Iris pigment epithelial cell (primary cell): ENCODE data around the gene IPO4.
A peak's percentile ranks its signal among the peaks of the same experiment; 100 is the strongest.
"Not testable (repeated sequence)": the region's sequence is repeated elsewhere in the genome, so short reads cannot be mapped to it uniquely, and the experiment has no call there.

ENCODE experiments used
- DNase-seq: peaks from one replicate; pipeline ENCODE4 v3.0.0-alpha.2; 2011; ENCODE audit warnings: low read depth

Gene IPO4, protein sequence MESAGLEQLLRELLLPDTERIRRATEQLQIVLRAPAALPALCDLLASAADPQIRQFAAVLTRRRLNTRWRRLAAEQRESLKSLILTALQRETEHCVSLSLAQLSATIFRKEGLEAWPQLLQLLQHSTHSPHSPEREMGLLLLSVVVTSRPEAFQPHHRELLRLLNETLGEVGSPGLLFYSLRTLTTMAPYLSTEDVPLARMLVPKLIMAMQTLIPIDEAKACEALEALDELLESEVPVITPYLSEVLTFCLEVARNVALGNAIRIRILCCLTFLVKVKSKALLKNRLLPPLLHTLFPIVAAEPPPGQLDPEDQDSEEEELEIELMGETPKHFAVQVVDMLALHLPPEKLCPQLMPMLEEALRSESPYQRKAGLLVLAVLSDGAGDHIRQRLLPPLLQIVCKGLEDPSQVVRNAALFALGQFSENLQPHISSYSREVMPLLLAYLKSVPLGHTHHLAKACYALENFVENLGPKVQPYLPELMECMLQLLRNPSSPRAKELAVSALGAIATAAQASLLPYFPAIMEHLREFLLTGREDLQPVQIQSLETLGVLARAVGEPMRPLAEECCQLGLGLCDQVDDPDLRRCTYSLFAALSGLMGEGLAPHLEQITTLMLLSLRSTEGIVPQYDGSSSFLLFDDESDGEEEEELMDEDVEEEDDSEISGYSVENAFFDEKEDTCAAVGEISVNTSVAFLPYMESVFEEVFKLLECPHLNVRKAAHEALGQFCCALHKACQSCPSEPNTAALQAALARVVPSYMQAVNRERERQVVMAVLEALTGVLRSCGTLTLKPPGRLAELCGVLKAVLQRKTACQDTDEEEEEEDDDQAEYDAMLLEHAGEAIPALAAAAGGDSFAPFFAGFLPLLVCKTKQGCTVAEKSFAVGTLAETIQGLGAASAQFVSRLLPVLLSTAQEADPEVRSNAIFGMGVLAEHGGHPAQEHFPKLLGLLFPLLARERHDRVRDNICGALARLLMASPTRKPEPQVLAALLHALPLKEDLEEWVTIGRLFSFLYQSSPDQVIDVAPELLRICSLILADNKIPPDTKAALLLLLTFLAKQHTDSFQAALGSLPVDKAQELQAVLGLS

DNA sequence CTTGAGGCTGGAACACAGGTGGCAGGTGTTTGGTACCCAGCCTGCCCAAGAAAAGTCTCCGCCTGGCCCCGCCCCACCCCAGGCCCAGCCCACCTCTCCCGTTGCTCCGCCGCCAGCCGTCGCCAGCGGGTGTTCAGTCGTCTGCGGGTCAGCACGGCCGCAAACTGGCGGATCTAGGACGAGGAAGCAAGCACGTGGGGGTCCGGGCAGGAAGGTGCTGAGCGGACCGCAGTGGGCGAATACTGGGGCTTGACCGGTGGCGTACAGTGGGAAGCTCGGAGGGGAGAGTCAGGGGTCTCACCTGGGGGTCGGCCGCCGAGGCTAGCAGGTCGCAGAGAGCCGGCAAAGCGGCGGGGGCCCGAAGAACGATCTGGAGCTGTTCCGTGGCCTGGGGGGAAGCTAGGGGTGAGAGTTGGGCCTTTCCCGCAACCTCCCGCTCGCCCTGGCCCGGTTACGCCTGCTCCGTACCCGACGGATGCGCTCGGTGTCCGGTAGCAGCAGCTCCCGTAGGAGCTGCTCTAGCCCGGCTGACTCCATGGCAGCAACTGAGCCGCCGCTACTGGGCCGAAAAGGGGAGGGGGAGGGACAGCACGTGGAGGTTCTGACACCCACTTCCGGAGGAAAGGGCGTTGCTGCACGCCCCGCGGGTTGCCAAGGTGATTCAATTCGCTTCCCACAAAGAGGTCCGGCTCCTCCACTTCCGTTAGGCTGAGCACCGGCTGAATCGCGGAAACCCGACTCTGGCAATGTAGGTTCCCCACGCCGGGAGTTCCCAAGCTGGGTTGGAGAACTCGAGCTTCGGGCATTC lies at the start of gene IPO4:
Gene IPO4, minus strand, starts transcription at position 566 of the 808 bp plus-strand sequence. Its CDS starts 29 bp downstream, at position 537.
- DNase-seq, result peak; percentile 99

- no peak for DNase-seq
Observed at GRCh38 chr14:24238123-24238522, 49.5 kb upstream of the IPO4 start.

- DNase-seq, result no peak
Observed at GRCh38 chr14:24237463-24237955, 48.9 kb upstream of the IPO4 start.

DNA sequence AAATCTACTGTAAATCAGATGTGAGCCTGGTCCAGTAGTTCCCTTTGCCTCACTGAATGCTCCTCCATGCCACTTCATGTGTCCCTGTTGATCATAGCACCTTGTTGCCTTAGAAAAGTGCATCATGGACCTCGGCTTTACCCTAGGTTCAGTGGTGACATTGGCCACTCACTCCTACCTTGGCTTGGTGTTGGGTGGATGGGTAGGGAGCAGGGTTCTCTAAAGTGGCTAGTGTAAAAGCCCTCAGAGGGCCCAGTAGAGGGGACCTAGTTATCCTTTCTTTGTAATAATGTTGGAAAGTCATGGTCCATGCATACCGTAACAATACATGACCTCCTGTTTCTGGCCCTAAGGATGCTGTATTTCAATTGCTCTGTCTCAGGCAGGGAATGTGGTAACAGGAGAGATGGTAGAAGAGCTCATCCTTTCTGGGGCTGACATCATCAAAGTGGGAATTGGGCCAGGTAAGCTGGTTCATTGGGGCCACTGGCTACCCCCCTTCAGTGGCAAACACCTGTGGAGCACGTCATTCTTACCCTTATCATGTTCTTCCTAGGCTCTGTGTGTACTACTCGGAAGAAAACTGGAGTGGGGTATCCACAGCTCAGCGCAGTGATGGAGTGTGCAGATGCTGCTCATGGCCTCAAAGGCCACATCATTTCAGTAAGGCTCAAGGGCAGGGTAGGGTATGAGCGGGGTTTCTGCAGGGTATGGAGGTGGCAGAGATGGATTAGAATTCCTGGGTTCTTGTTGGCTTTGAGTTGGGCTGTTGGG lies 48.3 kb upstream of the IPO4 start:
- no peak for DNase-seq

DNA sequence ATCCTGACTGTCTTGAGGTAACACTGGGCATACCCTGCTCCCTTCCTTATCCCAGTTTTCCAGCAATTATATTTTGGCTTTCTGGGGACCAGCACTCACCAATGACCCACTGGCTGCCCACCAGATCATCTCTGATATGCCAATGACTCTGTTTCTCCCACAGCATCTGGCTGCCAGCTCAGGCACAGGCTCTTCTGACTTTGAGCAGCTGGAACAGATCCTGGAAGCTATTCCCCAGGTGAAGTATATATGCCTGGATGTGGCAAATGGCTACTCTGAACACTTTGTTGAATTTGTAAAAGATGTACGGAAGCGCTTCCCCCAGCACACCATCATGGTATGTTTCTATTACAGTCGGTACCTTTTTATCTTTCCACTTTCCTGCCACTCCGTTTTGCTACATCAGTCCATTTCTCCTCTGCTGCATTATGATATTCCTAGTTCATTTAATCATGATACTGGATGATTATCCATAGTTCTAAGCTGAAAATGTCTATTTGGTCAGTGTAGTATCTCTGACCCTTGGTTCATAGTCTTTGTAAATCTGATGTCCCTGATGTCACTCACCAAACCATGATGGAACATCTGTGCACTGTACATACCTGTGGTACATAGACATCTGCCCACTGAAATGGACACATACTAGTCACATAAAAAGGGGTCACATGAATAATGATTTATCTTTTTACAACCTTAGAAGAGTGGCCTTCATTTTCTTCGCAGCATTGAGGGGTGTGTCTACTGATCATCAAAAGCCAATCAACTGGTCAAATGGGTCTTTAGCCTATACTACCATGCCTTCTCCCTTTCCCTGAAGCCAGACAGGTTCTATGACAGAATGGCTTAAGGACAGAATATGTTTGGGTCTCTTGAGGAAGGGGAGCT lies 47.4 kb upstream of the IPO4 start:
- no peak for DNase-seq

- no peak for DNase-seq
Observed at GRCh38 chr14:24234095-24235005, 45.7 kb upstream of the IPO4 start.

DNA sequence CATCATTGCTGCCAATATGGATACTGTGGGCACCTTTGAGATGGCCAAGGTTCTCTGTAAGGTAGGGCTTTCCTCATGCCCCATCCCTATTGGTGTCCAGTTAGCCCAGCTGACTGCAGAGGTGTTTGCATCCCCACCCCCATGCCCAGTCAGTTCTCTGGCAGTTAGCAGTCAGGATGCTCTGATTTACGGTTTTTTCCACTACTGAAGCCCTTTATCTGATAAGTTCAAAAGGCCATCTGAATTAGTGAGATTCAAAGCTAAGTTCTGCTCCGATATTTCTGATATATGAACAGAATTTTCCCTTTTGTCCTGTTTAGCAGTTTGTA lies 44.9 kb upstream of the IPO4 start:
- no peak for DNase-seq

- no peak for DNase-seq
Observed at GRCh38 chr14:24232645-24233537, 44.3 kb upstream of the IPO4 start, which contains the start of gene GMPR2. Gene GMPR2 (plus strand): TSS chr14:24232929. CDS start chr14:24233254, 325 bp downstream.

DNA sequence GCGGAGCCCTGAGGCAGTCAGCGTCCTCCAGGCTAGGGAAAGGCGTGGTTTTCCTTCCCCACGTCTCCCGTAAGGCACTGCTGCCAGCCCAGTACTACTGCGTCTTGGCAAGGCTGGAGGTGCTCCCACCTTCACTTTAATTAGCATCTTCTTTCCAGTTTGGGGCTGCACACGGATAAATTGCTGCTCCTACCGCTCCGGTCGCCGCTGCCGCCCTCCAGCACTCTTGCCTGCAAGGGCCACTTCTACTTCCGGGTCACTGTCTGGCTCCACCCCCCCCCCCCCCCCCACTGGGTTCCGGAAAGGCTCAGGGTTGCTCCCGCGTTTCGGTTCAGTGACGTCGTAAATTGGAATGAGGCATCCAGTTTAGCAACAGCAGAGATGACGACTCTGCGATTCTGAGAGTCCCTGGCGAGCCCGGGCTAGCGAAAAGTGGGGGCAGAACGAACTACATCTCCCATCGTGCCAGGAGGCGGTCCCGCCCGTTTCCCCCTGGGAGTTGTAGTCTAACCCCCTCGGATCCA lies 43.6 kb upstream of the IPO4 start, which contains the start of gene NEDD8:
Gene NEDD8, minus strand, starts transcription at position 247 of the 524 bp plus-strand sequence. Its CDS starts 100 bp downstream, at position 147.
- DNase-seq, result peak; percentile 98

GRCh38 chr14:24231263-24232120 lies 42.9 kb upstream of the IPO4 start:
- peak; percentile 21 for DNase-seq

GRCh38 chr14:24228902-24229301 lies 40.3 kb upstream of the IPO4 start:
- no peak for DNase-seq

DNA sequence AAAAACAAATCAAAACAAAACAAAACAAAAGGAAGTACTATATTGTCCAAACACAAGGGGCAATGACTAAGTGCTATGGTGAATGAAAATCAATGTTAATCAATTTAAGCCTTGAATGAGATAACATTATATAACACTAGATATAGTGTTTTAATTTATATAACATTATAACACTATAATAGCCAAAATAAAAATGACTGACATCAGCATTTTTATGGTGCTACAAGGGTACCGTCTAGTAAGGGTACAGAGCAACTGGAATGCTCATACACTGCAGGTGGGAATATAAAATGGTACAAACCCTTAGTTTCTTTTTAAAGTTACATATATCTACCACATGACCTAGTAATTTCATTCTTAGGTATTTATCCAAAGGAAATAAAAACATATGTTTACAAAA lies 37.9 kb upstream of the IPO4 start:
- DNase-seq, result no peak

DNA sequence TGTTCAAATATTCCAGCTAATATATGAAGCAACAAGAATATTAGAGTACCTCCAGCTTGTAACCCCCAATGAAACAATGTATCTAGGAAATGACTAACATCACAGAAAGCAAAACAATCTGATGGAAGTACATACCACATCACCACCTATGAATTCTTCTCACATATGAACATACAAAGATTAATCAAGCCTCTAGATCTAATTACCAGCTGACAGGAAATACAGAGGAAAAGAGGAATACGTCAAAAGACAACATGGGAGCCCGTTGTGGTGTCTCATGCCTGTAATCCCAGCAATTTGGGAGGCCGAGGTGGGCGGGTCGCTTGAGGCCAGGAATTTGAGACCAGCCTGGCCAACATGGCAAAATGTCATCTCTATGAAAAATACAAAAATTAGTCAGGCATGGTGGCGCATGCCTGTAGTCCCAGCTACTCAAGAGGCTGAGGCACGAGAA lies 36.0 kb upstream of the IPO4 start:
- peak; percentile 95 for DNase-seq

GRCh38 chr14:24222987-24223386 lies 34.4 kb upstream of the IPO4 start:
- DNase-seq, result not testable (repeated sequence)

DNA sequence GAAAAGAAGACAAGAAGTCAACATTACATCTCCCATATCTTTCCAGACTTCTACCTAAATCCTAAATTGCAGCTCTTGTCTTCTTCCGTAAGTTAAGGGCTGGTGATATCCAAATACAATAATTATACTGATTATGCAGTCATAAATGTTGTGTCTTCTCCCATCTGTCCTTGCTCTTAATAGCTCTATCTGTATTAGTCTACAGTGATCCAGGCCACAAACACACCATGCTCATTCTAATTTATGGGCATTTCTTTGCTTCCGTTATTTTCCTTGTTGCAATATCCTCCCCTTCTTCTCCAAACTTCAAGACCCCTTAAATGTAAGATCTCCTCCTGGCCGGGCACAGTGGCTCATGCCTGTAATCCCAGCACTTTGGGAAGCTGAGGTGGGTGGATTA lies 30.9 kb upstream of the IPO4 start:
- no peak for DNase-seq

GRCh38 chr14:24219080-24219479 lies 30.5 kb upstream of the IPO4 start:
- no peak for DNase-seq
